Neutrophil (primary cell): Measurements from ENCODE around the gene FAM167B.
A peak's percentile ranks its signal among the peaks of the same experiment; 100 is the strongest.

Experiments used
- H3K27ac ChIP-seq: fragments of 200-600 bp; sonication (generic); 2 replicates; pipeline ENCODE4 v1.5.1; 2016; ENCODE audit warnings: mild to moderate bottlenecking, moderate library complexity
- H3K27me3 ChIP-seq: fragments of 200-600 bp; sonication (generic); 2 replicates; pipeline ENCODE4 v1.6.0; 2016; ENCODE audit warnings: mild to moderate bottlenecking
- H3K36me3 ChIP-seq: fragments of 200-600 bp; sonication (generic); 2 replicates; pipeline ENCODE4 v1.5.1; 2017
- H3K4me1 ChIP-seq, 2 experiments: fragments of 200-600 bp in 1 of 2; sonication (generic) in 1 of 2; 1 replicate in 1 of 2; 2 replicates in 1 of 2; pipeline versions ENCODE4 v1.5.1 to v1.6.1; 2013 to 2016; ENCODE audit warnings: low read depth in 1 of 2, low read length in 1 of 2, mild to moderate bottlenecking in 1 of 2, moderate library complexity in 1 of 2; ENCODE audit not compliant: control insufficient read depth in 1 of 2, insufficient read depth in 1 of 2
- H3K4me3 ChIP-seq, 2 experiments: fragments of 200-600 bp in 1 of 2; sonication (generic) in 1 of 2; 1 replicate in 1 of 2; 2 replicates in 1 of 2; pipeline ENCODE4 v1.5.1; 2013 to 2016; ENCODE audit warnings: low read depth in 1 of 2, low read length in 1 of 2, mild to moderate bottlenecking in 1 of 2, moderate library complexity in 1 of 2
- H3K9me3 ChIP-seq: fragments of 200-600 bp; sonication (generic); 2 replicates; pipeline ENCODE4 v1.5.1; 2016
- CTCF ChIP-seq: fragments of 200-600 bp; sonication (generic); IDR thresholded peaks from 2 replicates; pipeline ENCODE4 v1.5.1; 2016; ENCODE audit warnings: antibody characterized with exemption

The FAM167B gene

GRCh38 chr1:32208469-32208868, 38.6 kb upstream of the FAM167B start:
- Histone ChIP-seq H3K4me3 (no peak overlapping the region), H3K27me3 (no peaks in the 10 kb centered on the region), H3K36me3 (peaks cover 11% of the 10 kb centered on the region), H3K27ac (no peak overlapping the region), H3K4me1 (peaks cover 15 to 16% of the 10 kb centered on the region in 2 experiments), H3K9me3 (no peaks in the 10 kb centered on the region)
- no peak for TF ChIP-seq CTCF

- Histone ChIP-seq H3K4me1 (peaks cover 15 to 16% of the 10 kb centered on the region in 2 experiments), H3K9me3 (no peaks in the 10 kb centered on the region), H3K4me3 (no peak within 1 kb of the TSS)
Observed at GRCh38 chr1:32208891-32209328, 38.1 kb upstream of the FAM167B start, which contains the start of gene DCDC2B. DCDC2B (plus strand) TSS chr1:32209089; CDS start chr1:32209094, 5 bp downstream.

GRCh38 chr1:32215629-32216480, 31.2 kb upstream of the FAM167B start:
- no peaks in the 10 kb centered on the region for H3K9me3 ChIP-seq
- peak; percentile 33 for TF ChIP-seq CTCF
- peaks cover 3 to 4% of the 10 kb centered on the region in 2 experiments for H3K4me1 ChIP-seq
- H3K27me3 ChIP-seq = no peaks in the 10 kb centered on the region
- no peak overlapping the region for H3K4me3 ChIP-seq
- peak overlapping the region; percentile 5 for H3K27ac ChIP-seq
- peaks cover 75% of the 10 kb centered on the region for H3K36me3 ChIP-seq

More at GRCh38 chr1:32208891-32209328, 38.1 kb upstream of the FAM167B start, which contains the start of gene DCDC2B:
- Histone ChIP-seq H3K27me3 (no peaks in the 10 kb centered on the region), H3K27ac (no peak within 1 kb of the TSS), H3K36me3 (peaks cover 15% of the 10 kb centered on the region)
- TF ChIP-seq CTCF = no peak

GRCh38 chr1:32216566-32216965, 30.5 kb upstream of the FAM167B start:
- peak overlapping the region; percentile 5 for H3K27ac ChIP-seq
- no peak overlapping the region for H3K4me3 ChIP-seq
- no peak for TF ChIP-seq CTCF

GRCh38 chr1:32219022-32219421, 28.0 kb upstream of the FAM167B start:
- Histone ChIP-seq H3K4me3 (no peak overlapping the region), H3K9me3 (no peaks in the 10 kb centered on the region), H3K36me3 (peaks cover 60% of the 10 kb centered on the region), H3K27me3 (no peaks in the 10 kb centered on the region), H3K4me1 (peaks cover 19 to 26% of the 10 kb centered on the region in 2 experiments), H3K27ac (no peak overlapping the region)
- no peak for TF ChIP-seq CTCF

More at GRCh38 chr1:32216566-32216965, 30.5 kb upstream of the FAM167B start:
- Histone ChIP-seq H3K9me3 (no peaks in the 10 kb centered on the region), H3K36me3 (peaks cover 76% of the 10 kb centered on the region), H3K4me1 (peaks cover 10 to 11% of the 10 kb centered on the region in 2 experiments), H3K27me3 (no peaks in the 10 kb centered on the region)
